Trophoblast cell (in vitro differentiated cells and primary cell): Measurements from ENCODE around the gene PLCE1.

Experiments used
- DNase-seq, 2 donors: peaks; one replicate each; pipeline ENCODE4 v3.0.0-alpha.2; 2016
- H2AFZ ChIP-seq: 2 replicates; pipeline ENCODE4 v1.6.1; 2013; ENCODE audit warnings: low read length, moderate library complexity, mild to moderate bottlenecking; ENCODE audit not compliant: insufficient read depth, poor library complexity
- H2AK5ac ChIP-seq: 2 replicates; pipeline ENCODE4 v1.6.1; 2013; ENCODE audit warnings: mild to moderate bottlenecking, low read length
- H2BK120ac ChIP-seq: 2 replicates; pipeline ENCODE4 v1.6.1; 2013; ENCODE audit warnings: low read length, mild to moderate bottlenecking, moderate library complexity; ENCODE audit not compliant: insufficient read depth, poor library complexity
- H2BK12ac ChIP-seq: 2 replicates; pipeline ENCODE4 v1.6.1; 2013; ENCODE audit warnings: mild to moderate bottlenecking, low read length, moderate library complexity
- H2BK5ac ChIP-seq: 2 replicates; pipeline ENCODE4 v1.6.1; 2013; ENCODE audit warnings: low read length, low read depth, moderate library complexity, mild to moderate bottlenecking; ENCODE audit not compliant: poor library complexity
- H3K14ac ChIP-seq: 2 replicates; pipeline ENCODE4 v1.6.1; 2013; ENCODE audit warnings: mild to moderate bottlenecking, low read length
- H3K18ac ChIP-seq: 2 replicates; pipeline ENCODE4 v1.6.1; 2013; ENCODE audit warnings: mild to moderate bottlenecking, low read length
- H3K23ac ChIP-seq: 2 replicates; pipeline ENCODE4 v1.6.1; 2013; ENCODE audit warnings: low read length
- H3K27ac ChIP-seq: 2 replicates; pipeline ENCODE4 v1.5.1; 2013; ENCODE audit warnings: low read depth, mild to moderate bottlenecking, inconsistent platforms, low read length, moderate library complexity
- H3K27me3 ChIP-seq: 2 replicates; pipeline ENCODE4 v1.6.1; 2013; ENCODE audit warnings: inconsistent platforms, mild to moderate bottlenecking, low read length, moderate library complexity; ENCODE audit not compliant: insufficient read depth
- H3K36me3 ChIP-seq, 2 experiments: 1 replicate in 1 of 2; 2 replicates in 1 of 2; pipeline ENCODE4 v1.6.1; 2013; ENCODE audit warnings: low read length in 2 of 2, mild to moderate bottlenecking in 2 of 2, moderate library complexity in 1 of 2; ENCODE audit not compliant: insufficient read depth in 2 of 2, control insufficient read depth in 1 of 2
- H3K4ac ChIP-seq: 2 replicates; pipeline ENCODE4 v1.6.1; 2013; ENCODE audit warnings: low read depth, mild to moderate bottlenecking, low read length, moderate library complexity
- H3K4me1 ChIP-seq, 2 experiments: 1 replicate in 1 of 2; 2 replicates in 1 of 2; pipeline ENCODE4 v1.6.1; 2013; ENCODE audit warnings: low read length in 2 of 2, mild to moderate bottlenecking in 2 of 2, moderate library complexity in 1 of 2; ENCODE audit not compliant: insufficient read depth in 2 of 2, control insufficient read depth in 1 of 2
- H3K4me2 ChIP-seq: 2 replicates; pipeline ENCODE4 v1.6.1; 2013; ENCODE audit warnings: inconsistent platforms, mild to moderate bottlenecking, low read length, moderate library complexity
- H3K4me3 ChIP-seq: 2 replicates; pipeline ENCODE4 v1.5.1; 2013; ENCODE audit warnings: mild to moderate bottlenecking, low read depth, low read length, inconsistent platforms
- H3K79me1 ChIP-seq: one replicate; pipeline ENCODE4 v1.6.1; 2013; ENCODE audit warnings: low read length
- H3K79me2 ChIP-seq: 2 replicates; pipeline ENCODE4 v1.6.1; 2013; ENCODE audit warnings: low read length, mild to moderate bottlenecking; ENCODE audit not compliant: control insufficient read depth, insufficient read depth, poor library complexity
- H3K9ac ChIP-seq: 2 replicates; pipeline ENCODE4 v1.6.1; 2013; ENCODE audit warnings: mild to moderate bottlenecking, low read length
- H3K9me3 ChIP-seq: 2 replicates; pipeline ENCODE4 v1.6.1; 2013; ENCODE audit warnings: low read depth, mild to moderate bottlenecking, control low read depth, inconsistent platforms, low read length; ENCODE audit not compliant: insufficient read depth
- H4K12ac ChIP-seq: 2 replicates; pipeline ENCODE4 v1.6.1; 2013; ENCODE audit warnings: low read depth, mild to moderate bottlenecking, low read length, moderate library complexity
- H4K8ac ChIP-seq: 2 replicates; pipeline ENCODE4 v1.6.1; 2013; ENCODE audit warnings: low read depth, mild to moderate bottlenecking, low read length, moderate library complexity
- H4K91ac ChIP-seq: one replicate; pipeline ENCODE4 v1.6.1; 2013; ENCODE audit warnings: low read depth, mild to moderate bottlenecking, low read length, moderate library complexity
- WGBS: extraction: QIAGEN DNeasy Blood & Tissue Kit; methylation state at CpG from one replicate; pipeline ENCODE4 v1.1.7; 2013; ENCODE audit warnings: missing lambda C conversion rate; ENCODE audit not compliant: insufficient read length, insufficient coverage; ENCODE audit errors: extremely low coverage; 5-methylcytosine and 5-hydroxymethylcytosine counted together

The PLCE1 gene

DNA sequence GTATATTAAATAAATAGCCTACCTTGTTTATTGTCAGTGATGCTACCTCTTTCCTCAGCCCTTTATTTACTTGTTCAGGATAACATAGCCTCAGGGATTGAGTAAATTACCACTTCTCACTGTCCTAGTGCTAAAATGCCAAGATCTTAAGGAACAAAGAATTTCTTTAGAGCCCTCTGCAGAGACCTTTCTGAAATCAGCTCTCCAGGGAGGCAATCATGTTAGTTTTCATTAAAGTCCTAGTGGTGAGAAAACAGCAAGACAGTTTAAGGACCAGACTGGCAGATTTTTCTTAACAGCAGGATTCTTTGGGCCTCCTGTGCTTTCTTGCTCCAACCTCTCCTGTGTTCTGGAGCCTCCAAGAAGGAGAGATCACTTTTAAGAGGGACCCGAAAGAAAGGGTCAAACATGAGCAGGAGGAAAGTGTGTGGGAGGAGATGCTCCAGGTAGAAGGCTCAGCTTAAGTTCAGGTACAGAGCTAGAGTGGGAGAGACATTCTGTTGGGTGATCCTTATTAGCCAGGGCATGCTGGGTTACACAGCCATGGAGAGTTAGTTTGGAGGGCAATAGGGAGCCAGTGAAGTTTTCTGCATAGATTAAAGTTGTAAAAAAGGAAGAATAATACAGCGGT is 1.2 kb upstream of the PLCE1 start:
- Histone ChIP-seq H3K79me1 (no peaks in the 10 kb centered on the region), H3K27ac (no peak overlapping the region), H2BK120ac (no peak overlapping the region), H4K8ac (no peak overlapping the region), H3K9me3 (no peaks in the 10 kb centered on the region), H3K14ac (no peak overlapping the region), H3K4me2 (no peak overlapping the region), H3K18ac (no peak overlapping the region), H2BK5ac (no peak overlapping the region), H2AFZ (no peak overlapping the region), H3K4me1 (peaks cover 8 to 10% of the 10 kb centered on the region in 2 experiments), H3K79me2 (no peaks in the 10 kb centered on the region), H2AK5ac (no peak overlapping the region), H4K12ac (no peak overlapping the region), H4K91ac (no peak overlapping the region), H3K36me3 (no peaks in the 10 kb centered on the region), H3K27me3 (peaks cover 15% of the 10 kb centered on the region), H3K4ac (no peak overlapping the region), H3K4me3 (no peak overlapping the region), H2BK12ac (no peak overlapping the region), H3K9ac (no peak overlapping the region), H3K23ac (no peak overlapping the region)
- no CpG with 5 or more reads among the region's 2 CpGs for WGBS
- no peak for DNase-seq

DNA sequence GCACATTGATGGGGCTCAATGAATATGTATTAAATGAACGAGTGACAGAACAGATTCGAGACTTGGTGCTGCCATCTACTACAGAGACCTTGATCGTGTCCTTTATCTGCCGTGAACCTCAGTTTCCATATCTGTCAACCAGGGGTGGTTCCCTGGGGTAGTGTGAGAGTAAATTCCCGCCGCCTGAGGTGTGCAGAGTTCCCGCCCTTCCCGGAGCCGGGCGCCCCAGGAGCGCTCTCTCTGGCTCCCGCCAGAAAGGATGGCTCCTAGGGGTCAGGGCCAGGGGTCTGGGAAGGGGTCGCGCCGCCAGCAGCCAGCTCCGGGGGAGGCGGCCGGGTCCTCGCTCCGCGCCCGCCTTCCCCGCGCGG is 333 bp upstream of the PLCE1 start:
- Histone ChIP-seq H3K36me3 (no peaks in the 10 kb centered on the region), H3K9me3 (no peaks in the 10 kb centered on the region), H3K79me1 (no peaks in the 10 kb centered on the region), H3K4ac (no peak overlapping the region), H3K23ac (no peak overlapping the region), H2AK5ac (no peak overlapping the region), H3K4me1 (peaks cover 8 to 10% of the 10 kb centered on the region in 2 experiments), H3K4me2 (peak overlapping the region; percentile 99), H2BK12ac (no peak overlapping the region), H2AFZ (no peak overlapping the region), H3K9ac (no peak overlapping the region), H3K18ac (no peak overlapping the region), H4K91ac (no peak overlapping the region), H4K12ac (peak overlapping the region; percentile 54), H2BK5ac (no peak overlapping the region), H3K27ac (no peak overlapping the region), H3K14ac (no peak overlapping the region), H3K27me3 (peaks cover 15% of the 10 kb centered on the region), H3K79me2 (no peaks in the 10 kb centered on the region), H2BK120ac (peak overlapping the region; percentile 68), H3K4me3 (peak overlapping the region; percentile 51), H4K8ac (peak overlapping the region; percentile 54)
- no peak for DNase-seq
- no CpG with 5 or more reads among the region's 25 CpGs for WGBS

DNA sequence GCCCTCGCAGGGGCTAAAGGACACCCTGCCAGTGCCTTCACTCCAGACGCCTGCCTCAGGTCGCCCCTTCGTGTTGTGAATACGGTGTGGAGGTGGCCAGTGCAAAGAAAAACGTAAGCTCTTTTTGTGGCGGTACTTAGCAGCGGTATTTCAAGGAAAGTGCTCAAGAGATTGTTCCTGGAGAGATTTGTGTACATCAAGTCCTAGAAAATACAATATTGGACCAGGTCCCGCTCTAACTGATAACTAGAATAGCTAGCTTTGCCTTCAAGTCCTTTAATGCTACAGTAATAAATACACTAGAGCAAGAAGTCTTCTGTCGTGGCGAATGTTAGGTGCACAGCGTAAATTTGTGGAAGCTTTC is 689 bp downstream of the PLCE1 start:
- Histone ChIP-seq H2AK5ac (no peak overlapping the region), H2BK5ac (no peak overlapping the region), H3K36me3 (no peaks in the 10 kb centered on the region), H3K4ac (no peak overlapping the region), H3K79me2 (no peaks in the 10 kb centered on the region), H3K27me3 (peaks cover 15% of the 10 kb centered on the region), H3K4me3 (peak overlapping the region; percentile 78), H3K27ac (no peak overlapping the region), H3K9ac (no peak overlapping the region), H2AFZ (peak overlapping the region; percentile 95), H3K23ac (no peak overlapping the region), H3K79me1 (no peaks in the 10 kb centered on the region), H2BK120ac (peak overlapping the region; percentile 15), H4K91ac (no peak overlapping the region), H2BK12ac (no peak overlapping the region), H4K8ac (no peak overlapping the region), H3K18ac (no peak overlapping the region), H3K14ac (no peak overlapping the region), H3K4me2 (peak overlapping the region; percentile 99), H4K12ac (no peak overlapping the region), H3K4me1 (peaks cover 9 to 13% of the 10 kb centered on the region in 2 experiments), H3K9me3 (no peaks in the 10 kb centered on the region)
- no CpG with 5 or more reads among the region's 12 CpGs for WGBS
- no peak for DNase-seq

DNA sequence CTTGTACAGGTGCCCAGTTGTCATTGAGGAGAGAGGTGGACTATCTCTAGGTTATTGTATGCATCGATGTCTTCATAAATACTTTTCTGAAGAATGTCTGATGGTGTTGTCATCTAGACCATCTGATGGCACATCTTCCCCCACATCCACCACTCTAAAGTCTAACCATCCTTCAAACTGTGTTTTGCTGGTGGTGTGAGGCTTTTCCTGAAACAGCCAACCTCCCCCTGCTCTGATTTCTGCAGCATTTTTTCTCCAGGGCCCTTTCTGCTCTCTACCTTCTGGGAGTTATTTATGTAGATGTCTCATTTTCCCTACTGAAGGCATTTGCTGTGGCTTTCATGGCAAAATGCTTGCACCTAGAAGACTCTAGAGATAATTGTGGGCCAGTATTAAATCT is 1.5 kb downstream of the PLCE1 start:
- no peak overlapping the region for H3K27ac ChIP-seq
- H4K8ac ChIP-seq = no peak overlapping the region
- H3K4me1 ChIP-seq = peaks cover 11 to 17% of the 10 kb centered on the region in 2 experiments
- no peak overlapping the region for H3K18ac ChIP-seq
- no peak overlapping the region for H4K91ac ChIP-seq
- H3K79me2 ChIP-seq = no peaks in the 10 kb centered on the region
- H4K12ac ChIP-seq = no peak overlapping the region
- no peak overlapping the region for H2BK12ac ChIP-seq
- no peak overlapping the region for H3K4me2 ChIP-seq
- H3K79me1 ChIP-seq = no peaks in the 10 kb centered on the region
- DNase-seq = no peak
- H2BK120ac ChIP-seq = no peak overlapping the region
- H3K36me3 ChIP-seq = no peaks in the 10 kb centered on the region
- no peak overlapping the region for H2AFZ ChIP-seq
- H3K14ac ChIP-seq = no peak overlapping the region
- no peak overlapping the region for H3K9ac ChIP-seq
- no peak overlapping the region for H3K23ac ChIP-seq
- H3K27me3 ChIP-seq = peaks cover 15% of the 10 kb centered on the region
- H3K9me3 ChIP-seq = no peaks in the 10 kb centered on the region
- no peak overlapping the region for H3K4ac ChIP-seq
- no peak overlapping the region for H2AK5ac ChIP-seq
- WGBS = no CpG with 5 or more reads among the region's 1 CpG
- H2BK5ac ChIP-seq = no peak overlapping the region
- no peak overlapping the region for H3K4me3 ChIP-seq
